ENCODE measurements around the gene SMAD6.

Gene SMAD6

GRCh38 chr15:66704019-66704802 lies 2.2 kb downstream of the SMAD6 start:
- peak; percentile 42 for DNase-seq (ENCODE audit: low spot score)
- no peak for TF ChIP-seq CTCF (IDR thresholded peaks at IDR 0.05; ENCODE audit: extremely low read depth, missing control alignments)

GRCh38 chr15:66704803-66705153 lies 2.7 kb downstream of the SMAD6 start:
- no peak for TF ChIP-seq CTCF (IDR thresholded peaks at IDR 0.05; ENCODE audit: extremely low read depth, missing control alignments)
- no peak for DNase-seq (ENCODE audit: low spot score)

- no peak for DNase-seq (ENCODE audit: low spot score)
- TF ChIP-seq CTCF (IDR thresholded peaks at IDR 0.05; ENCODE audit: extremely low read depth, missing control alignments): no peak
These were observed 3.5 kb downstream of the SMAD6 start for GRCh38 chr15:66705277-66706146.

GRCh38 chr15:66706225-66706732 lies 4.2 kb downstream of the SMAD6 start:
- no peak for TF ChIP-seq CTCF (IDR thresholded peaks at IDR 0.05; ENCODE audit: extremely low read depth, missing control alignments)
- peak; percentile 42 for DNase-seq (ENCODE audit: low spot score)

- TF ChIP-seq CTCF (IDR thresholded peaks at IDR 0.05; ENCODE audit: extremely low read depth, missing control alignments): no peak
- DNase-seq (ENCODE audit: low spot score): no peak
These were observed 4.8 kb downstream of the SMAD6 start for GRCh38 chr15:66706840-66707239.

- TF ChIP-seq CTCF (IDR thresholded peaks at IDR 0.05; ENCODE audit: extremely low read depth, missing control alignments): no peak
These were observed 5.5 kb downstream of the SMAD6 start for GRCh38 chr15:66707310-66708082.

More at GRCh38 chr15:66707310-66708082, 5.5 kb downstream of the SMAD6 start:
- DNase-seq (ENCODE audit: low spot score): no peak

All from GM20000 (cell line).